Measurements from ENCODE around the gene RBM4.

Gene RBM4

GRCh38 chr11:66653123-66653522, 14.6 kb downstream of the RBM4 start:
- Histone ChIP-seq H3K27ac (no peak overlapping the region), H3K27me3 (ENCODE audit: insufficient read depth, low read depth) (no peaks in the 10 kb centered on the region), H3K4me1 (ENCODE audit: low read depth, poor library complexity, severe bottlenecking) (no peaks in the 10 kb centered on the region), H3K79me2 (ENCODE audit: insufficient read depth, low read depth) (peaks cover 25% of the 10 kb centered on the region; the same call in 1 of the 2 replicates), H3K4me2 (no peak overlapping the region), H3K4me3 (IDR thresholded peaks at IDR 0.05; ENCODE audit: insufficient read depth, low read depth, low read length) (no peak overlapping the region), H3K36me3 (ENCODE audit: insufficient read depth) (no peaks in the 10 kb centered on the region), H2AFZ (ENCODE audit: low read depth) (no peak overlapping the region), H3K9ac (no peak overlapping the region), H4K20me1 (ENCODE audit: insufficient read depth) (no peaks in the 10 kb centered on the region)
- no peak for TF ChIP-seq CTCF (conservative IDR thresholded peaks at IDR 0.05; ENCODE audit: low read depth, low read length)

GRCh38 chr11:66659763-66660162, 21.3 kb downstream of the RBM4 start:
- no peak overlapping the region for H3K4me3 ChIP-seq (IDR thresholded peaks at IDR 0.05; ENCODE audit: insufficient read depth, low read depth, low read length)
- H3K27ac ChIP-seq, result no peak overlapping the region
- H3K36me3 ChIP-seq (ENCODE audit: insufficient read depth), result no peaks in the 10 kb centered on the region

GRCh38 chr11:66663741-66664296, 25.3 kb downstream of the RBM4 start:
- H3K9ac ChIP-seq, result no peak overlapping the region
- H2AFZ ChIP-seq (ENCODE audit: low read depth), result no peak overlapping the region
- H3K4me1 ChIP-seq (ENCODE audit: low read depth, poor library complexity, severe bottlenecking), result peaks cover 14% of the 10 kb centered on the region
- TF ChIP-seq CTCF (conservative IDR thresholded peaks at IDR 0.05; ENCODE audit: low read depth, low read length), result no peak
- H3K27me3 ChIP-seq (ENCODE audit: insufficient read depth, low read depth), result no peaks in the 10 kb centered on the region
- H3K27ac ChIP-seq, result no peak overlapping the region
- H3K4me3 ChIP-seq (IDR thresholded peaks at IDR 0.05; ENCODE audit: insufficient read depth, low read depth, low read length), result no peak overlapping the region
- H3K36me3 ChIP-seq (ENCODE audit: insufficient read depth), result no peaks in the 10 kb centered on the region; the same call in 1 of the 2 replicates
- no peak overlapping the region for H3K4me2 ChIP-seq
- H4K20me1 ChIP-seq (ENCODE audit: insufficient read depth), result no peaks in the 10 kb centered on the region
- peaks cover 15% of the 10 kb centered on the region; the same call in 1 of the 2 replicates for H3K79me2 ChIP-seq (ENCODE audit: insufficient read depth, low read depth)

More at GRCh38 chr11:66659763-66660162, 21.3 kb downstream of the RBM4 start:
- no peaks in the 10 kb centered on the region for H4K20me1 ChIP-seq (ENCODE audit: insufficient read depth)
- H3K27me3 ChIP-seq (ENCODE audit: insufficient read depth, low read depth), result no peaks in the 10 kb centered on the region
- H3K9ac ChIP-seq, result no peak overlapping the region
- H3K4me2 ChIP-seq, result no peak overlapping the region
- H2AFZ ChIP-seq (ENCODE audit: low read depth), result no peak overlapping the region
- no peak for TF ChIP-seq CTCF (conservative IDR thresholded peaks at IDR 0.05; ENCODE audit: low read depth, low read length)
- peaks cover 14% of the 10 kb centered on the region for H3K4me1 ChIP-seq (ENCODE audit: low read depth, poor library complexity, severe bottlenecking)
- H3K79me2 ChIP-seq (ENCODE audit: insufficient read depth, low read depth), result peaks cover 6% of the 10 kb centered on the region; the same call in 1 of the 2 replicates

- peaks cover 15% of the 10 kb centered on the region; the same call in 1 of the 2 replicates for H3K79me2 ChIP-seq (ENCODE audit: insufficient read depth, low read depth)
- no peak for TF ChIP-seq CTCF (conservative IDR thresholded peaks at IDR 0.05; ENCODE audit: low read depth, low read length)
Observed at GRCh38 chr11:66665369-66665768, 26.9 kb downstream of the RBM4 start.

More at GRCh38 chr11:66665369-66665768, 26.9 kb downstream of the RBM4 start:
- Histone ChIP-seq H3K27ac (no peak overlapping the region), H3K4me1 (ENCODE audit: low read depth, poor library complexity, severe bottlenecking) (peaks cover 14% of the 10 kb centered on the region), H2AFZ (ENCODE audit: low read depth) (no peak overlapping the region), H3K4me3 (IDR thresholded peaks at IDR 0.05; ENCODE audit: insufficient read depth, low read depth, low read length) (no peak overlapping the region), H3K27me3 (ENCODE audit: insufficient read depth, low read depth) (no peaks in the 10 kb centered on the region), H3K9ac (no peak overlapping the region), H4K20me1 (ENCODE audit: insufficient read depth) (no peaks in the 10 kb centered on the region), H3K36me3 (ENCODE audit: insufficient read depth) (no peaks in the 10 kb centered on the region; the same call in 1 of the 2 replicates), H3K4me2 (no peak overlapping the region)

All from KMS-11 (cell line).